ENCODE data around the gene SPRED1.

SPRED1 gene

DNA sequence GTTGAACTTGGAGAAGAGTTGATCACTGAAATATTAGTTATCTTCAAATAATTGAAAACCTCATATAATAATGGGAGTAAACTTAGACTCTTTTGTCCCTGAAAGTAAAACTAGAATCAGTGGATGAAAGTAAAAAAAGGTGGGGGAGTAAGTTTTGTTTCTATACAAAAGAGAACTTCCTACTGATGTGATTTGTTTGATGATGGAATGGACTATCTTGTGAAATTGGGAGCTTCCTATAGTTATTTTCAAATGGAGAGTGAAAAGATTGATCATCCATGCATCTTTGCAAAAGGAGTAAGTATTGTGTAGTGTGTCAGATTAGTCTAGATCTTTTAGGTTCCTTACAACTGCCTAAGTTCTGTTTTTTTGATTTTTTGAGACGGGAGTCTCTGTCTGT, 28.4 kb downstream of the SPRED1 start:
- no peak for FAIRE-seq

DNA sequence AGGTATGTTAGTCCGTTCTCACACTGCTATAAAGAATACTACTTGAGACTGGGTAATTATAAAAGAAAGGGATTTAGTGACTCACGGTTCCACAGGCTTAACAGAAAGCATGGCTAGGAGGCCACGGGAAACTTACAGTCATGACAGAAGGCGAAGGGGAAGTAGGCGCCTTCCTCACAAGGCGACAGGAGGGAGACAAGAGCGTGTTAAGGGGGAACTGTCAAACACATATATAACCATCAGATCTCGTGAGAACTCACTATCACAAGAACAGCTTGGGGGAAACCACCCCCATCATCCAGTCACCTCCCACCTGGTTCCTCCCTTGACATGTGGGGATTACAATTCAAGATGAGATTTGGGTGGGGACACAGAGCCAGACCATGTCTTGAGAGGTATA, 30.4 kb downstream of the SPRED1 start:
- DNase-seq (ENCODE audit: insufficient read length, low spot score) (no peak), FAIRE-seq (no peak)
- TF ChIP-seq, protein P1, sequence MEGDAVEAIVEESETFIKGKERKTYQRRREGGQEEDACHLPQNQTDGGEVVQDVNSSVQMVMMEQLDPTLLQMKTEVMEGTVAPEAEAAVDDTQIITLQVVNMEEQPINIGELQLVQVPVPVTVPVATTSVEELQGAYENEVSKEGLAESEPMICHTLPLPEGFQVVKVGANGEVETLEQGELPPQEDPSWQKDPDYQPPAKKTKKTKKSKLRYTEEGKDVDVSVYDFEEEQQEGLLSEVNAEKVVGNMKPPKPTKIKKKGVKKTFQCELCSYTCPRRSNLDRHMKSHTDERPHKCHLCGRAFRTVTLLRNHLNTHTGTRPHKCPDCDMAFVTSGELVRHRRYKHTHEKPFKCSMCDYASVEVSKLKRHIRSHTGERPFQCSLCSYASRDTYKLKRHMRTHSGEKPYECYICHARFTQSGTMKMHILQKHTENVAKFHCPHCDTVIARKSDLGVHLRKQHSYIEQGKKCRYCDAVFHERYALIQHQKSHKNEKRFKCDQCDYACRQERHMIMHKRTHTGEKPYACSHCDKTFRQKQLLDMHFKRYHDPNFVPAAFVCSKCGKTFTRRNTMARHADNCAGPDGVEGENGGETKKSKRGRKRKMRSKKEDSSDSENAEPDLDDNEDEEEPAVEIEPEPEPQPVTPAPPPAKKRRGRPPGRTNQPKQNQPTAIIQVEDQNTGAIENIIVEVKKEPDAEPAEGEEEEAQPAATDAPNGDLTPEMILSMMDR (IDR thresholded peaks at IDR 0.05; ENCODE audit: insufficient read depth, missing control alignments) = no peak

More for the DNA sequence above, 28.4 kb downstream of the SPRED1 start:
- TF ChIP-seq, protein P1 (IDR thresholded peaks at IDR 0.05; ENCODE audit: insufficient read depth, missing control alignments) = no peak
- DNase-seq (ENCODE audit: insufficient read length, low spot score) = no peak

DNA sequence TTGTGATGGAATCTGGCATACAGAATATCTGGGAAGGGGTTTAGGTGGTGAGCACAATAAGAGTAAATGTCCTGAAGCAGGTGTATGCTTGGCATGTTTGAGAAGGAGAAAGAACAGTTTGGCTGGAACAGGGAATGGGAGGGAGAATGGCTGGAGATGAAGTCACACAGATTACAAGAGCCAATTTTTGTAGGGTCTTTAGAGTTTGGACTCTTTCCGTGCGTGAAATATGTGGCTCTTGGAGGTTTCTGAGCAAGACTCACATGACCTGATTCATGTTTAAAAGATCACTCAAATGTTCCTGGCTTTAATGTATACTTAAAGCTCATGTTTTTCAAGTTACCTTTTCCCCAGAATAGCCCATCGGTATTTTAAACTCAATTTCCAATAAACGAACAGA, 32.8 kb downstream of the SPRED1 start:
- FAIRE-seq = no peak
- TF ChIP-seq, protein P1 (IDR thresholded peaks at IDR 0.05; ENCODE audit: insufficient read depth, missing control alignments) = no peak
- DNase-seq (ENCODE audit: insufficient read length, low spot score) = no peak

DNA sequence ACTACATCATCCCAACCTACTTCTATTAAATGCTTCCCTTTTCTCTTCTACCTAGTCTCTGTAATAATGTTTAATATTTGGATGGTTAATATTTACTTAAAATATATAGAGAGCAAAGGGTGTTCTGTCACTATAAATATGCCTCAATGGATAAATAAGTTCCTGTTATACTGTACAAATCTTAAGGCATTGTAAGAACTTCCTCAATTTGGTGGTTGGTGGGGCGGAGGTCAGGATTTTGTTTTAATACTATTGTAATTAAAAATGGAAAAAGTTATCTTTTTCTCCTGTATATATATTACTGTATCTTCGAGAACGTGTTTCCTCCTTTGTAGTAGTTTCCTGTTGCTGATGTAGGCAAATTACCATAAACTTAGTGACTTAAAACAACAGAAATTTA, 41.5 kb downstream of the SPRED1 start:
- DNase-seq (ENCODE audit: insufficient read length, low spot score) (no peak), FAIRE-seq (no peak)
- TF ChIP-seq, protein P1 (IDR thresholded peaks at IDR 0.05; ENCODE audit: insufficient read depth, missing control alignments) = no peak

DNA sequence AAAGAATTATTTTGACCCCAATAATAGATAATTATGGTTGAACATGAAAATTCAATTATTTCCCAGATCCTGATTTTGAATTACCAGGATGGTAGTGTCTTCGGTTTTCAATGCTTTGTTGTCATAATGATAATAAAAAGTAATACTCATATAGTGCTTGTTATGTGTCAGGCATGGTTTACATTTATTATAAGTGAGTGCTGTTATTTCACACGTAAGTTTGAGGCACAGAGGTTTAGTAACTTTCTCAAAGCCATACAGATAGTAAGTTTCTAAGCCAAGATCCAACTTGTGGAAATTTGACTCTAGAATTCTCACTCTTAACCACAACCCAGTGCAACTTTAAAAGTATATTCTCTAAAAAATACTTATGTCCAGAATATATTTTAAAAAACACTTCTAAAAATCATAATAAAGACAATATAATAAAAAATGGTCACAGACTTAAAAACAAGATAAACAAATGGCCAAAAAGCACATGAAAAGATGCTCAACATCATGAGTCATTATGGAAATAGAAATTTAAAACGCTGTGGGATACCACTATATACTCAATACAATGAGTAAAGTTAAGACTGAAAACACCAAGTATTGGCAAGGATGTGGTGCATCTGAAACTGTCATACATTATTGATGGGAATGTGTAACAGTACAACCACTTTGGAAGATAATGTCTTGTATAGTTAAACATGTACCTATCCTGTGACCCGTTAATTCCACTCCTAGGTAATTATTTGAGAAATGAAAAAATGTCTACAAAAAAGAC, 45.2 kb downstream of the SPRED1 start:
- FAIRE-seq (no peak), DNase-seq (ENCODE audit: insufficient read length, low spot score) (no peak)
- TF ChIP-seq, protein P1 (IDR thresholded peaks at IDR 0.05; ENCODE audit: insufficient read depth, missing control alignments) = no peak

DNA sequence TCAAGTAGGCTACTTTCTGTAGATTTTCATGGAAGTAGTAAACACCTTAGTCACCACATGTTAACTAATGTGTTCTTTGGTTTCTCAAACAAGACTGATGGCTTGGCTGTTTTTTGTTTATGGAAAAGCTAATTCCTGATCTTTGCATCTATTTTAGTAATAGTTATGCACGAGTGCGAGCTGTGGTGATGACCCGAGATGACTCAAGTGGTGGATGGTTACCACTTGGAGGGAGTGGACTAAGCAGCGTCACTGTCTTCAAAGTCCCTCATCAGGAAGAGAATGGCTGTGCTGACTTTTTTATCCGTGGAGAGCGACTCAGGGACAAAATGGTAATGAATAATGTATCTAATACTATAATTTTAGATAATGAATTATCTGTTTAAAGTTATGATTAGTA, 46.6 kb downstream of the SPRED1 start:
- FAIRE-seq = no peak
- no peak for DNase-seq (ENCODE audit: insufficient read length, low spot score)
- TF ChIP-seq, protein P1 (IDR thresholded peaks at IDR 0.05; ENCODE audit: insufficient read depth, missing control alignments) = no peak

DNA sequence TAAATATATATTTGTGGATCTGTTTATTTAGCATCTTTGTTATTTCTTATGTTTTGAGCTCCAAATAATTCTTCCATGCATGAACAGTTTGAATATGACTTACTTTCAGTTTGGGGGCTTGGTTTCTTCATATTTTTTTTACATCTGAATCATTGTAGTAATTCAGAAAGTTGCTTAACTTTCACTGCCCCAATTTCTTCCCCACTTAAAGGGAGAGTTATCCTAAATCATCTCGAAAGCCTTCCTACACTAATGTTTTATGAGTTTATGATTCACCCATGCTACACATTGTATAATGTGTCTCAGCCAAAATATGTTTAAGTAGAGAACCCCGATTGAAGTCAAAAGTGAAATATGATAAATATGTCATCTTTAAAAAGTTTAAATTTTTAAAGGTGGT, 47.8 kb downstream of the SPRED1 start:
- TF ChIP-seq, protein P1 (IDR thresholded peaks at IDR 0.05; ENCODE audit: insufficient read depth, missing control alignments) = no peak
- no peak for DNase-seq (ENCODE audit: insufficient read length, low spot score)
- no peak for FAIRE-seq

Measured in D721Med (cell line).